SKM-1 (cell line): ENCODE data around the gene KCTD18.

Source experiments
- DNase-seq: peaks from one replicate; lab custom pipeline; 2025; ENCODE audit not compliant: unreplicated experiment; lab: John Stamatoyannopoulos, UW

Gene KCTD18

GRCh38 chr2:200488169-200488568 lies 21.7 kb downstream of the KCTD18 start:
- no peak for DNase-seq

GRCh38 chr2:200486529-200486928 lies 23.3 kb downstream of the KCTD18 start:
- DNase-seq, result no peak

GRCh38 chr2:200484934-200485333 lies 24.9 kb downstream of the KCTD18 start:
- DNase-seq, result no peak

- DNase-seq, result no peak
Measured at GRCh38 chr2:200483729-200484198, 26.1 kb downstream of the KCTD18 start.

GRCh38 chr2:200482194-200482593 lies 27.7 kb downstream of the KCTD18 start:
- no peak for DNase-seq

- no peak for DNase-seq
Measured at GRCh38 chr2:200479692-200480265, 30.1 kb downstream of the KCTD18 start.

GRCh38 chr2:200477667-200478131 lies 32.2 kb downstream of the KCTD18 start:
- no peak for DNase-seq

- no peak for DNase-seq
Measured at GRCh38 chr2:200476836-200477235, 33.0 kb downstream of the KCTD18 start.

GRCh38 chr2:200475795-200476194 lies 34.1 kb downstream of the KCTD18 start:
- no peak for DNase-seq

GRCh38 chr2:200472853-200473464 lies 36.9 kb downstream of the KCTD18 start:
- DNase-seq, result no peak

- no peak for DNase-seq
Measured at GRCh38 chr2:200471928-200472645, 37.8 kb downstream of the KCTD18 start.

- DNase-seq, result no peak
Measured at GRCh38 chr2:200471324-200471848, 38.5 kb downstream of the KCTD18 start.

GRCh38 chr2:200470230-200470629 lies 39.6 kb downstream of the KCTD18 start:
- no peak for DNase-seq

- no peak for DNase-seq
Measured at GRCh38 chr2:200469708-200470211, 40.1 kb downstream of the KCTD18 start.

- DNase-seq, result no peak
Measured at GRCh38 chr2:200467806-200468681, 41.8 kb downstream of the KCTD18 start.

- no peak for DNase-seq
Measured at GRCh38 chr2:200466425-200467418, 43.1 kb downstream of the KCTD18 start.

GRCh38 chr2:200463452-200463851 lies 46.4 kb downstream of the KCTD18 start:
- no peak for DNase-seq

- DNase-seq, result no peak
Measured at GRCh38 chr2:200461846-200462710, 47.8 kb downstream of the KCTD18 start.

GRCh38 chr2:200459101-200459500 lies 50.8 kb downstream of the KCTD18 start:
- DNase-seq, result no peak
